AG08395 (cell line): Measurements from ENCODE around the gene PRRG4.
"Not testable (repeated sequence)": the region's sequence is repeated elsewhere in the genome, so short reads cannot be mapped to it uniquely, and the experiment has no call there.

Experiments
- DNase-seq: peaks from one replicate; pipeline ENCODE4 v3.0.0; 2012; ENCODE audit warnings: mixed read lengths, low spot score

The PRRG4 gene

GRCh38 chr11:32885556-32885955 lies 55.8 kb downstream of the PRRG4 start:
- DNase-seq, result no peak

- DNase-seq, result no peak
Measured at GRCh38 chr11:32886180-32886579, 56.5 kb downstream of the PRRG4 start.

- DNase-seq, result not testable (repeated sequence)
Measured at GRCh38 chr11:32887707-32888383, 58.1 kb downstream of the PRRG4 start.

- DNase-seq, result not testable (repeated sequence)
Measured at GRCh38 chr11:32888384-32888710, 58.6 kb downstream of the PRRG4 start.

- DNase-seq, result peak; percentile 34
Measured at GRCh38 chr11:32888805-32889204, 59.1 kb downstream of the PRRG4 start.

- DNase-seq, result no peak
Measured at GRCh38 chr11:32890843-32891656, 61.3 kb downstream of the PRRG4 start.

GRCh38 chr11:32891657-32892354 lies 62.1 kb downstream of the PRRG4 start:
- DNase-seq, result peak; percentile 5

GRCh38 chr11:32892355-32893092 lies 62.8 kb downstream of the PRRG4 start, which contains the start of gene QSER1:
Gene QSER1 (plus strand): TSS chr11:32892811. CDS start chr11:32893126, 315 bp downstream.
- DNase-seq, result peak; percentile 88

GRCh38 chr11:32893093-32893342 lies 63.3 kb downstream of the PRRG4 start:
- DNase-seq, result no peak

GRCh38 chr11:32893343-32894148 lies 63.8 kb downstream of the PRRG4 start:
- peak; percentile 51 for DNase-seq

- DNase-seq, result peak; percentile 62
Measured at GRCh38 chr11:32894149-32894827, 64.6 kb downstream of the PRRG4 start.

- no peak for DNase-seq
Measured at GRCh38 chr11:32894921-32895320, 65.2 kb downstream of the PRRG4 start.

- DNase-seq, result no peak
Measured at GRCh38 chr11:32895471-32895870, 65.7 kb downstream of the PRRG4 start.

- DNase-seq, result no peak
Measured at GRCh38 chr11:32897103-32897502, 67.4 kb downstream of the PRRG4 start.

GRCh38 chr11:32899438-32899837 lies 69.7 kb downstream of the PRRG4 start:
- no peak for DNase-seq

- no peak for DNase-seq
Measured at GRCh38 chr11:32902089-32902665, 72.5 kb downstream of the PRRG4 start.

GRCh38 chr11:32905028-32905667 lies 75.4 kb downstream of the PRRG4 start:
- no peak for DNase-seq
